Panc1 (cell line): Measurements from ENCODE around the gene SPATA32. TPM values are rescaled to one million over a fixed set of nuclear protein-coding genes. Genes with fewer than 3 reads are reported as not detected.
A peak's percentile ranks its signal among the peaks of the same experiment; 100 is the strongest.

ENCODE experiments used
- ATAC-seq: fragments of 200-7000 bp; cut with Tn5 transposase; 2 replicates; pipeline ENCODE4 v1.9.1; 2020; ENCODE audit warnings: mild to moderate bottlenecking, moderate library complexity
- BruUV-seq: library from RNA; stranded (reverse); fragments of 400-500 nt; replicated peaks from 2 replicates; lab custom pipeline; 2021; lab: Mats Ljungman, UMichigan
- CTCF ChIA-PET: fragments of 300-600 bp; sonication (Branson Sonifier 250); formaldehyde crosslinking; loops from one replicate; lab custom pipeline; 2022; ENCODE audit warnings: antibody characterized with exemption; lab: Charles Lee
- POLR2A ChIA-PET: fragments of 300-600 bp; sonication (Branson Sonifier 250); formaldehyde crosslinking; loops from one replicate; lab custom pipeline; 2022; ENCODE audit warnings: antibody characterized with exemption; lab: Charles Lee
- DNase-seq: peaks from one replicate; pipeline ENCODE4 v3.0.0-alpha.2; 2010; ENCODE audit warnings: low read depth, low spot score
- H3K27ac ChIP-seq: 2 replicates; pipeline ENCODE4 v1.5.1; 2011; ENCODE audit warnings: mild to moderate bottlenecking, low read length, inconsistent platforms
- H3K27me3 ChIP-seq: fragments of 200-500 bp; sonication (Bioruptor generic); 2 replicates; pipeline ENCODE4 v1.6.0; 2014; ENCODE audit warnings: low read length, inconsistent platforms; ENCODE audit not compliant: control insufficient read depth, insufficient read depth
- H3K36me3 ChIP-seq: fragments of 200-500 bp; sonication (Bioruptor generic); 2 replicates; pipeline ENCODE4 v1.5.1; 2014; ENCODE audit warnings: inconsistent platforms, mild to moderate bottlenecking, low read length, moderate library complexity; ENCODE audit not compliant: control insufficient read depth, insufficient read depth
- H3K4me1 ChIP-seq: 2 replicates; pipeline ENCODE4 v1.5.1; 2011; ENCODE audit warnings: inconsistent platforms, mild to moderate bottlenecking, low read length, moderate library complexity; ENCODE audit not compliant: control insufficient read depth, insufficient read depth
- H3K4me3 ChIP-seq, 2 experiments: 2 replicates each; pipeline ENCODE4 v1.5.1; 2011 to 2012; ENCODE audit warnings: low read depth in 2 of 2, low read length in 2 of 2, mild to moderate bottlenecking in 2 of 2, inconsistent platforms in 1 of 2, moderate library complexity in 1 of 2
- H3K9me3 ChIP-seq: fragments of 200-500 bp; sonication (Bioruptor generic); 2 replicates; pipeline ENCODE4 v1.5.1; 2014; ENCODE audit warnings: low read depth, mild to moderate bottlenecking, inconsistent platforms, low read length, moderate library complexity; ENCODE audit not compliant: control insufficient read depth, insufficient read depth
- POLR2AphosphoS5 ChIP-seq: IDR thresholded peaks from 2 replicates; pipeline ENCODE4 v1.6.1; 2012; ENCODE audit warnings: mild to moderate bottlenecking, low read depth, low read length, moderate library complexity
- SIN3A ChIP-seq: IDR thresholded peaks from 2 replicates; pipeline ENCODE4 v1.6.1; 2012; ENCODE audit warnings: low read depth, mild to moderate bottlenecking, low read length, moderate library complexity, borderline replicate concordance; ENCODE audit not compliant: insufficient read depth
- TCF7L2 ChIP-seq: IDR thresholded peaks from 2 replicates; pipeline ENCODE4 v1.6.1; 2011; ENCODE audit warnings: mild to moderate bottlenecking, low read depth, low read length, inconsistent platforms
- in situ Hi-C: cut with HindIII; loops from 2 replicates; pipeline ENCODE4 v1.10.0; 2016; ENCODE audit warnings: low sequenced_read_pairs, low pct_unique_long_range_greater_than_20kb
- intact Hi-C: fragments of 100-400 bp; cut with micrococcal nuclease; formaldehyde crosslinking; loops from one replicate; pipeline ENCODE4 v1.10.0; 2022; ENCODE audit not compliant: unreplicated experiment
- total RNA-seq: library from RNA; stranded (reverse); gene quantifications from one replicate; pipeline ENCODE4 v1.2.1, GENCODE V29; 2021; ENCODE audit not compliant: unreplicated experiment
- TF ChIP-seq, protein P1 (sequence below), 2 experiments: IDR thresholded peaks; 2 replicates each; pipeline ENCODE4 v1.6.1; 2011 to 2012; ENCODE audit warnings: low read depth in 2 of 2, control low read depth in 1 of 2, low read length in 1 of 2, mild to moderate bottlenecking in 1 of 2, moderate library complexity in 1 of 2; ENCODE audit not compliant: insufficient read depth in 1 of 2
- TF ChIP-seq, protein P2 (sequence below): fragments of 450-650 bp; IDR thresholded peaks from 2 replicates; pipeline ENCODE4 v1.5.1; 2017; ENCODE audit warnings: mild to moderate bottlenecking

The SPATA32 gene
- total RNA-seq, 1 experiment from 2014 or later: 0.26 TPM

DNA sequence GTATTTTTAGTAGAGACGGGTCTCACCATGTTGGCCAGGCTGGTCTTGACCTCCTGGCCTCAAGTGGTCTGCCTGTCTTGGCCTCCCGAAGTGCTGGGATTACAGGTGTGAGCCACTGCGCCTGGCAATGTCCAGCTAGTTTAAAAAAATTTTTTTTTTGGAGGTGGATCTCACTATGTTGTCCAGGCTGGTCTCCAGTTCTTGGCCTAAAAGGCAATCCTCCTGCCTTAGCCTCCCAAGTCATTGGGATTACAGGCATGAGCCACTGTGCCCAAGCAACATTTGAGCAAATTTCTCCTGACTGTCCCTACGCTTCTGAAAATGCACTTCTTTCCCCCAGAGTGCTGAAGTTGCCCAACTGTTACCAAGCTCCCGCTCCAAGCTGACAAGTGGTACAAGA is 46.9 kb upstream of the SPATA32 start:
- Histone ChIP-seq H3K27me3 (no peaks in the 10 kb centered on the region), H3K27ac (peak overlapping the region; percentile 58), H3K9me3 (no peaks in the 10 kb centered on the region), H3K4me3 (no peak overlapping the region), H3K36me3 (peaks cover 9% of the 10 kb centered on the region; the same call in 1 of the 2 replicates), H3K4me1 (peaks cover 85% of the 10 kb centered on the region)
- in situ Hi-C loops: no loop called here
- DNase-seq (no peak), ATAC-seq (no peak)
- BruUV-seq: no TSS peak
- TF ChIP-seq, protein P1, sequence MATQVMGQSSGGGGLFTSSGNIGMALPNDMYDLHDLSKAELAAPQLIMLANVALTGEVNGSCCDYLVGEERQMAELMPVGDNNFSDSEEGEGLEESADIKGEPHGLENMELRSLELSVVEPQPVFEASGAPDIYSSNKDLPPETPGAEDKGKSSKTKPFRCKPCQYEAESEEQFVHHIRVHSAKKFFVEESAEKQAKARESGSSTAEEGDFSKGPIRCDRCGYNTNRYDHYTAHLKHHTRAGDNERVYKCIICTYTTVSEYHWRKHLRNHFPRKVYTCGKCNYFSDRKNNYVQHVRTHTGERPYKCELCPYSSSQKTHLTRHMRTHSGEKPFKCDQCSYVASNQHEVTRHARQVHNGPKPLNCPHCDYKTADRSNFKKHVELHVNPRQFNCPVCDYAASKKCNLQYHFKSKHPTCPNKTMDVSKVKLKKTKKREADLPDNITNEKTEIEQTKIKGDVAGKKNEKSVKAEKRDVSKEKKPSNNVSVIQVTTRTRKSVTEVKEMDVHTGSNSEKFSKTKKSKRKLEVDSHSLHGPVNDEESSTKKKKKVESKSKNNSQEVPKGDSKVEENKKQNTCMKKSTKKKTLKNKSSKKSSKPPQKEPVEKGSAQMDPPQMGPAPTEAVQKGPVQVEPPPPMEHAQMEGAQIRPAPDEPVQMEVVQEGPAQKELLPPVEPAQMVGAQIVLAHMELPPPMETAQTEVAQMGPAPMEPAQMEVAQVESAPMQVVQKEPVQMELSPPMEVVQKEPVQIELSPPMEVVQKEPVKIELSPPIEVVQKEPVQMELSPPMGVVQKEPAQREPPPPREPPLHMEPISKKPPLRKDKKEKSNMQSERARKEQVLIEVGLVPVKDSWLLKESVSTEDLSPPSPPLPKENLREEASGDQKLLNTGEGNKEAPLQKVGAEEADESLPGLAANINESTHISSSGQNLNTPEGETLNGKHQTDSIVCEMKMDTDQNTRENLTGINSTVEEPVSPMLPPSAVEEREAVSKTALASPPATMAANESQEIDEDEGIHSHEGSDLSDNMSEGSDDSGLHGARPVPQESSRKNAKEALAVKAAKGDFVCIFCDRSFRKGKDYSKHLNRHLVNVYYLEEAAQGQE (IDR thresholded peaks at IDR 0.05; ENCODE audit: insufficient read depth in 1 of 2, low read depth in 2 of 2, low read length in 1 of 2): no peak
- TF ChIP-seq SIN3A (no peak), POLR2AphosphoS5 (no peak), TCF7L2 (no peak)
- TF ChIP-seq, protein P2, sequence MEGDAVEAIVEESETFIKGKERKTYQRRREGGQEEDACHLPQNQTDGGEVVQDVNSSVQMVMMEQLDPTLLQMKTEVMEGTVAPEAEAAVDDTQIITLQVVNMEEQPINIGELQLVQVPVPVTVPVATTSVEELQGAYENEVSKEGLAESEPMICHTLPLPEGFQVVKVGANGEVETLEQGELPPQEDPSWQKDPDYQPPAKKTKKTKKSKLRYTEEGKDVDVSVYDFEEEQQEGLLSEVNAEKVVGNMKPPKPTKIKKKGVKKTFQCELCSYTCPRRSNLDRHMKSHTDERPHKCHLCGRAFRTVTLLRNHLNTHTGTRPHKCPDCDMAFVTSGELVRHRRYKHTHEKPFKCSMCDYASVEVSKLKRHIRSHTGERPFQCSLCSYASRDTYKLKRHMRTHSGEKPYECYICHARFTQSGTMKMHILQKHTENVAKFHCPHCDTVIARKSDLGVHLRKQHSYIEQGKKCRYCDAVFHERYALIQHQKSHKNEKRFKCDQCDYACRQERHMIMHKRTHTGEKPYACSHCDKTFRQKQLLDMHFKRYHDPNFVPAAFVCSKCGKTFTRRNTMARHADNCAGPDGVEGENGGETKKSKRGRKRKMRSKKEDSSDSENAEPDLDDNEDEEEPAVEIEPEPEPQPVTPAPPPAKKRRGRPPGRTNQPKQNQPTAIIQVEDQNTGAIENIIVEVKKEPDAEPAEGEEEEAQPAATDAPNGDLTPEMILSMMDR: no peak
- ChIA-PET CTCF (interaction anchor here (0.6 kb wide), 1 partner anchor 68 kb away, joined by 3 read pairs; no protein-coding TSS in a partner anchor), POLR2A (interaction anchor here (0.5 kb wide), 1 partner anchor 24 kb away, joined by 3 read pairs; no protein-coding TSS in a partner anchor)
- intact Hi-C loops: no loop called here

DNA sequence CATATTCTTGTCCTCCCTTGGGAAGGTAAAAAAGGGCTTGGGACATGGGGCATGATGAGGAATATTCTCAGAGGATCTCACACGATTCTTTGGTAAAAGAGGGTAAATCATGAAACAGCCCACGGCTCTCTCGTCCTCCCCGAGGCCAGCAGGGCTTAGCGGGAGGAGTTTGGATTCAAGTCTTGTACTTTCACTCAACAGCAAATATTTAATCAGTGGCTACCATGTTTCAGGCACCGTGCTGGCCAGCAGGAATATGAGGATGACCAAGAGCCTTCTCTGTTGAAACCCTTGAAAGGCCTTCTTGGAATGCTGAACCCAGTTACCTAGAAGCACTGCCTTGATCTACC is 46.1 kb upstream of the SPATA32 start:
- TF ChIP-seq, protein P2: no peak
- peak; percentile 41; the same call in 1 of the 2 replicates for TF ChIP-seq POLR2AphosphoS5
- H3K27ac ChIP-seq: peak overlapping the region; percentile 90
- H3K4me1 ChIP-seq: peaks cover 91% of the 10 kb centered on the region
- H3K27me3 ChIP-seq: no peaks in the 10 kb centered on the region
- H3K9me3 ChIP-seq: no peaks in the 10 kb centered on the region
- POLR2A ChIA-PET: interaction anchor here (0.6 kb wide), 1 partner anchor 1190 kb away, joined by 4 read pairs; no protein-coding TSS in a partner anchor
- BruUV-seq: no TSS peak
- ATAC-seq: peak; percentile 2; the same call in 1 of the 2 replicates
- H3K4me3 ChIP-seq: no peak overlapping the region
- H3K36me3 ChIP-seq: peaks cover 9% of the 10 kb centered on the region; the same call in 1 of the 2 replicates
- in situ Hi-C loops: no loop called here
- CTCF ChIA-PET: no interaction called here
- DNase-seq: no peak
- intact Hi-C loops: no loop called here
